SJCRH30 (cell line): ENCODE results near the gene GPR6. TPM values are rescaled to one million over a fixed set of nuclear protein-coding genes. Genes with fewer than 3 reads are reported as not detected.

Experiments
- total RNA-seq: library from RNA; depleted of rRNA; stranded (reverse); fragments of >200 nt; shearing (Covaris generic); gene quantifications from 2 replicates; pipeline ENCODE4 v1.2.3, GENCODE V29; 2014; rRNA removed

Gene GPR6
- total RNA-seq, 1 experiment from 2014 or later, result not detected

Other genes with a start within 250 kb of the GPR6 start
- gene WASF1, start 201.4 kb downstream of the GPR6 start, total RNA-seq, result 34.0 and 34.9 TPM in 2 replicates
- gene CDC40, start 202.1 kb downstream of the GPR6 start, total RNA-seq, result 21.7 and 23.5 TPM in 2 replicates